HG03354 (cell line): ENCODE measurements around the gene NCR2.

Experiments
- ATAC-seq: cut with Tn5 transposase; IDR thresholded peaks from one replicate; pipeline ENCODE4 v1.9.1; 2021; ENCODE audit warnings: mild to moderate bottlenecking; ENCODE audit not compliant: unreplicated experiment, poor library complexity, severe bottlenecking

The NCR2 gene

GRCh38 chr6:41326092-41326491 is 9.3 kb upstream of the NCR2 start:
- ATAC-seq, result no peak

DNA sequence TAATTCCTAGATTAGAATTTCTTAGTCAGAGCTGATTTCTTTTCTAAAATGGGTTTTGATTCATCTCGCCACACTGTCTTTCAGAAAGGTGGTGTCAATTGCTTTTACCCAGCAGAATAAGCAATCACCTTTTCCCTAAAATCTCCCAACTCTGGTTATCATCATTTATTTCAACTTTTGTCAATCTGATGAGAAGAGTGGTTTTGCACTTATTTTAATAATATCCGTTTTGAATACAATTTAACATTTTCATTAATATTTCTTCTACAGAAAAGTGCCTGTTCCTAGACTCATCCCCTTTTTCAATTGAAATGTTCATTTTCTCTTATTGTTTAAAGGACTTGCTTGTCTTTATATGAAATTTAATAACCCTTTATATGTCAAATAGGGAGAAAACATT is 8.2 kb upstream of the NCR2 start:
- ATAC-seq, result no peak

DNA sequence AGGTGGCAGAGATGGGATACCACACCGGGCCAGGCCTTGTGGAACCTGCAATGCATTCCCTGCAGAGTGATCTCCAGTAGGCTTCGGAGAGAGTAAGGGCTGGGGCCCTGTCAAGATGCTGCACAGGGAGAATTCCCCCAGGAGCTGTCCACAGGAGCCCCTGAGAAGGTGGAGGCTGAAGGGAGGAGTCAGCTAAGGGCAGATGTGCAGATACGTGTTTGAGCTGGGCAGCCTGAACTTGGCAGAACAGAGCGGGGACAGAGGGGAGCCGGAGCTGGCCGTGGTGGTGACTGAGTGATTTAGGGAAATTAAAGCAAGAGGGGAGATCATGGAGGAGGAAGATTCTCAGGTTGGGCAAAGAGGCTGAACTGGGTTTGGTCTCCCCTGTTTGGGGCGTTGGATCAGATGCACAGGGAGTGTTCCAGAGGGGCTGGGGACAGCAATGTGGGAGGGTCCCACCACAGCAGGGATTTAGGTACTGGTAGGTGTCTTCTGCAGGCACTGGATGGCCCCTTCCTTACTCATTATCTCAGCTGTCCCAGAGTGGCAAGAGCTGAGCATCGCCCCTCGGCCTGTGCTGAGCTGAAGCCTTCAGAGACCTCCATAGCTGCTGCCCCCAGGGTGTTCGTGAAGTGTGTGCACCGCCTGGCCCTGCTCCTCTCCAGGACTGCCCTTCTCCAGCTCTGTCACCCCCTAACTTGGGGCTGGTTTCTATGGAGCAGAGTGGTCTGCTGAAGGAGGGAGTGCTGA is 3.8 kb upstream of the NCR2 start:
- no peak for ATAC-seq

DNA sequence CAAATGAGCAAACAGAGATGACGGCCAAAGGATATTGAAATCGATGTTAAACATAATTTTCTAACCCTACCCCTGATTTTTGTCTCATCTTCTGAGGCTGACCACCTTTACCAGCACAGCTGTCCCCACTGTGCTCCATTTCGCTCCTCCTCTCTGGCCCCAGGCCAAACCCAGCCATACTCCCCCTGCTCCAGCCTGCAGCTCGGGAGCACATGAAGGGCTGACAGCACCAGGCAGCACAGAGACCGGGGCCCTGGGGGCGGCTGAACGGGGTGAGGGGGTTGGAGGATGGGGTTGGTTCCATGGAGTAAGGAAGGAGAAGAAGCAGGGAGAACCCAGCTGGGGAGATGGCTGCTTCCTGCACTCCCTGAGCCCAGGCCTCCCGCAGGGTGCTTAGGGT is 3.2 kb upstream of the NCR2 start:
- ATAC-seq, result no peak

- no peak for ATAC-seq
These were observed 2.3 kb upstream of the NCR2 start for GRCh38 chr6:41332842-41333736.

- ATAC-seq, result no peak
These were observed 847 bp upstream of the NCR2 start for GRCh38 chr6:41334482-41335040.

GRCh38 chr6:41335943-41336342 is 535 bp downstream of the NCR2 start:
- no peak for ATAC-seq

GRCh38 chr6:41336824-41337223 is 1.4 kb downstream of the NCR2 start:
- no peak for ATAC-seq

DNA sequence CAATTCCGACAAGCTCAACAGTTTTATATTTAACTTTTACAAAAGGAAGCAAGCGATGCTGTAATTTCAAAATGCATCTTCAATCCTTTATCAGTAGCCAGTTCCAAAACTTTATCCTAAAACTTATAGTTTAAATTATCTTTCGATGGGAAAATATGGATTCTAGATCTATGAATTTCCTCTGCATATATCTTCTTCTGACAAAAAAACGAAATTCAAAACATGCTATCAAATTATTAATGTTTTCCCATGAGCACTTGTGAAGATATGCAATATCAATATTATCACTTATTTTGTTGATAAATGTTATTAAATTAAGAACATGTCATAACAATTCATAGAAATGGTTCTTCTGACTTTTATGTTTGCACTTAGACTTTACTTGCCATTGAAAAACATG is 2.3 kb downstream of the NCR2 start:
- ATAC-seq, result no peak

- ATAC-seq, result no peak
These were observed 3.3 kb downstream of the NCR2 start for GRCh38 chr6:41338659-41339058.

GRCh38 chr6:41341580-41341979 is 6.2 kb downstream of the NCR2 start:
- ATAC-seq, result no peak

GRCh38 chr6:41342241-41342640 is 6.8 kb downstream of the NCR2 start:
- no peak for ATAC-seq

GRCh38 chr6:41343641-41344187 is 8.3 kb downstream of the NCR2 start:
- ATAC-seq, result no peak

- no peak for ATAC-seq
These were observed 9.5 kb downstream of the NCR2 start for GRCh38 chr6:41344876-41345275.

GRCh38 chr6:41345901-41346300 is 10.5 kb downstream of the NCR2 start:
- no peak for ATAC-seq

- ATAC-seq, result no peak
These were observed 11.0 kb downstream of the NCR2 start for GRCh38 chr6:41346441-41346840.

GRCh38 chr6:41347378-41348050 is 12.1 kb downstream of the NCR2 start:
- no peak for ATAC-seq

GRCh38 chr6:41348934-41349333 is 13.5 kb downstream of the NCR2 start:
- ATAC-seq, result no peak

DNA sequence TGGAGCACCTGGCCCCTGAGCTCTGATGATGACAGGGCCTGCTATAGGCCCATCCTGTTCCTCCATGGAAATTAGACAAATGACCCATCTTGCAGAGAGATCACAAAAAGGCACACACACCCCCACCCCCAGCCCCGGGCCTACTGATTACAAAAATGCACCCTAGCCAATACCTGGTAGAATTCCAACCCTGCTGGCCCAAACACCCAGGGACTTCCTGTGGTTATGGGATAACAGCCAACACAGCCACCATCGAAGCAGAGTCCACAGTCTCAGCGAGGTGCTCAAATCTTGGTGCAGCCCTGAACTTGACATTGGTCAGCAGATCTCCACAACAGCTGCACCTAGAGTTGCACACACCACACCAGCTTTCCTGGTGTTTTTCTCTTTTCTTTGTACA is 17.0 kb downstream of the NCR2 start:
- ATAC-seq, result no peak

DNA sequence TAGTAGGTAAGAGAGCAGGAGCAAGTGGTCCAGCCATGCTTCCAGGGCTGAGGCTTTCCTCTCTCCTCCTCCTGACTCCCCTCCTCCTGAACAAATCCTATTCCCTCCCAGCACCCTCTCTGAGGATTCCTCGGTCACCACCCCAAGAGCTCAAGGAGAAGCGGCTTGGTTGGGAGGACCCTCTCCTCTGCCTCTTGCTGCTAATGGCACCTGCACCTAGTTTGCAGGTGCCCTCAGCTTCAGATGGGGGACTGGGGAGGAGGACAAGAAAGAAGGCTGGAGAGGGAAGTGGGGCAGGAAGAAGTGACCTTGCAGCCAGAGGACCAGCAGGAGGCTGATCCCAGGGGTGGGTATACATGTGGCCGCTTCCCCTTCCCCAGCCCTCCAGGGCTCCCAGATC is 17.5 kb downstream of the NCR2 start:
- ATAC-seq, result no peak
